Nephron progenitor cell (in vitro differentiated cells): Measurements from ENCODE around the gene DGKI.
A peak's percentile ranks its signal among the peaks of the same experiment; 100 is the strongest.

Source experiments
- DNase-seq: peaks from one replicate; pipeline ENCODE4 v3.0.0; 2021
- H3K27ac Mint-ChIP-seq: 2 replicates; pipeline ENCODE4 v1.8.0; 2021; ENCODE audit warnings: mild to moderate bottlenecking, moderate library complexity, mixed read lengths
- H3K27me3 Mint-ChIP-seq: 2 replicates; pipeline ENCODE4 v1.8.0; 2021; ENCODE audit warnings: mild to moderate bottlenecking, low read depth, mixed read lengths; ENCODE audit not compliant: poor library complexity
- H3K36me3 Mint-ChIP-seq: 2 replicates; pipeline ENCODE4 v1.8.0; 2021; ENCODE audit warnings: low read depth, mixed read lengths
- H3K4me1 Mint-ChIP-seq: 2 replicates; pipeline ENCODE4 v1.8.0; 2021; ENCODE audit warnings: mixed read lengths
- H3K4me3 Mint-ChIP-seq: 2 replicates; pipeline ENCODE4 v1.8.0; 2021; ENCODE audit warnings: mild to moderate bottlenecking, moderate library complexity, mixed read lengths
- H3K9me3 Mint-ChIP-seq: 2 replicates; pipeline ENCODE4 v1.8.0; 2021; ENCODE audit warnings: mild to moderate bottlenecking, moderate library complexity, mixed read lengths
- CTCF ChIP-seq: fragments of 200-600 bp; sonication (generic); IDR thresholded peaks from 2 replicates; pipeline ENCODE4 v1.5.0; 2021; ENCODE audit warnings: antibody characterized with exemption

Gene DGKI

GRCh38 chr7:137847568-137848050 is 835 bp upstream of the DGKI start:
- peak overlapping the region; percentile 76 for H3K4me3 Mint-ChIP-seq
- no peaks in the 10 kb centered on the region for H3K36me3 Mint-ChIP-seq
- no peak for TF ChIP-seq CTCF
- DNase-seq, result peak; percentile 33
- peaks cover 80% of the 10 kb centered on the region for H3K27me3 Mint-ChIP-seq
- no peak overlapping the region for H3K27ac Mint-ChIP-seq
- H3K4me1 Mint-ChIP-seq, result peaks cover 6% of the 10 kb centered on the region
- H3K9me3 Mint-ChIP-seq, result no peaks in the 10 kb centered on the region

DNA sequence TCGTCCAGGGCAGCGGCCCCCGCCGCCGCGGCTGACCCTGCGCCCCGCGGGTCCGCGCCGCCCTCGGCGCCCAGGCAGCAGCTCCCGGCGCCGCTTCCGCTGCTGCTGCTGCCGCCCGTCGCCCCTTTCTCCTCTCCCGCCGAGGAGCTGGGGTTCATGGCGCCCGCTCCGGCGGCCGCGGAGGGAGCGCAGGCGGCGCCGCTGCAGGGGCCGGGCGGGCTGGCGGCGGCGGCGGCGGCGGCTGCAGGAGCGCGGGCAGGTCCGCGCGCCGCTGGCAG is 286 bp downstream of the DGKI start:
- no peak overlapping the region for H3K4me3 Mint-ChIP-seq
- no peak for TF ChIP-seq CTCF
- peaks cover 6% of the 10 kb centered on the region for H3K4me1 Mint-ChIP-seq
- no peak overlapping the region for H3K27ac Mint-ChIP-seq
- no peak for DNase-seq
- H3K27me3 Mint-ChIP-seq, result peaks cover 91% of the 10 kb centered on the region
- H3K9me3 Mint-ChIP-seq, result no peaks in the 10 kb centered on the region
- H3K36me3 Mint-ChIP-seq, result no peaks in the 10 kb centered on the region

GRCh38 chr7:137844677-137845425 is 1.9 kb downstream of the DGKI start:
- Mint-ChIP-seq H3K4me1 (peaks cover 12% of the 10 kb centered on the region), H3K27ac (no peak overlapping the region), H3K27me3 (peaks cover 88% of the 10 kb centered on the region), H3K4me3 (no peak overlapping the region), H3K9me3 (no peaks in the 10 kb centered on the region), H3K36me3 (no peaks in the 10 kb centered on the region)
- no peak for TF ChIP-seq CTCF
- DNase-seq, result no peak

DNA sequence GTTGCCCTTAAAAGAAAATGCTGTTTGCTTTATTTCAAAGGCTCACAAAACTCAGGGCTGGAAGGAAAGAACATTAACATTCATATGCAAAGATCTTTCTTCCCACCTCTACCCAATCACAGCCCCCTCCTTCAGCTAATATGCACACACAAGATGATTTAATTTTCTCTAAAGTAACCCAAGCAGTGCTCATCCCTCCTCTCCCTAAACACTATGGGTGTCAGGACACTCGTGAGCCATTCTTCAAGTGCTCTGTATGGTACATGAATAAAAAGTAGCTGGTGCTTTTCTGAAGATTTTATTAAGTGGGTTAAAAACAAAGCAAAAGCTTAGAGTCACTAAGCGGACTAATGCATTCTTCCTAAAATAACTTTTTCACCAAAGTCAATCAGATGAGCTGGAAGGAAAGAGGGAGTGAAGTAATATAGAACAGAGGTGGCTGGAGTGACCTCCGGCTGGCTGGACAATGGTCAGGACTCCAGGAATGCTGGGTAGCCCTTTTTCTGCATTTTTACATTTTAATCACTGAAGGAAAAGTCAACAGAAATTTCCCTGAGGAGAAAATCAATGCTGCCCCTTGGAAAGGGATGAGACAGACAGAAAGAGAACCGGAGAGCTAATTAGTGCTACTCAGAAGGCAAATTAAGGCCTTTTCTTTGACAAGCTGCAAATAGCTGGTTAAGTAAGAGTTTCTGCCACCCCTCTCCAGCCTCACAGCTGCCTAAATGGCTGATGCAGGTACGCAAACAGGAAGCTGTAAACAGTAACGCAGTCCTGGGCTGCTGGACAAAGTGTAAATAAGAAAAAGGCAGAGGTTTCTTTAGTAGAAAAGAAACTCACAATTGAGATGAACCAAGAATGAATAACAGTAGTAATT is 6.6 kb downstream of the DGKI start:
- Mint-ChIP-seq H3K4me1 (peaks cover 15% of the 10 kb centered on the region), H3K9me3 (no peaks in the 10 kb centered on the region), H3K4me3 (no peak overlapping the region), H3K27me3 (peaks cover 52% of the 10 kb centered on the region), H3K27ac (no peak overlapping the region), H3K36me3 (no peaks in the 10 kb centered on the region)
- no peak for TF ChIP-seq CTCF
- DNase-seq, result no peak

GRCh38 chr7:137838706-137839315 is 8.0 kb downstream of the DGKI start:
- H3K4me1 Mint-ChIP-seq, result peaks cover 15% of the 10 kb centered on the region
- H3K27me3 Mint-ChIP-seq, result peaks cover 41% of the 10 kb centered on the region
- no peaks in the 10 kb centered on the region for H3K36me3 Mint-ChIP-seq
- H3K27ac Mint-ChIP-seq, result no peak overlapping the region
- no peak for TF ChIP-seq CTCF
- H3K4me3 Mint-ChIP-seq, result no peak overlapping the region
- H3K9me3 Mint-ChIP-seq, result no peaks in the 10 kb centered on the region
- peak; percentile 32 for DNase-seq
